IMR-90 (cell line): ENCODE measurements around the gene ARNT2.

Experiments used
- MAFK ChIP-seq: IDR thresholded peaks from 2 replicates; pipeline ENCODE4 v1.6.1; 2012; ENCODE audit warnings: low read depth, low read length, improper control_type of control experiment
- MXI1 ChIP-seq: IDR thresholded peaks from 2 replicates; pipeline ENCODE4 v1.6.1; 2012; ENCODE audit warnings: low read depth, mild to moderate bottlenecking, low read length, moderate library complexity, borderline replicate concordance
- POLR2A ChIP-seq: IDR thresholded peaks from 2 replicates; pipeline ENCODE4 v1.6.1; 2012; ENCODE audit warnings: mild to moderate bottlenecking, low read depth, low read length
- RAD21 ChIP-seq: IDR thresholded peaks from 2 replicates; pipeline ENCODE4 v1.6.1; 2012; ENCODE audit warnings: low read length, improper control_type of control experiment
- RCOR1 ChIP-seq: IDR thresholded peaks from 2 replicates; pipeline ENCODE4 v1.6.1; 2012; ENCODE audit warnings: mild to moderate bottlenecking, low read length, improper control_type of control experiment; ENCODE audit not compliant: insufficient replicate concordance
- SMC3 ChIP-seq: fragments of 150-350 bp; IDR thresholded peaks from 2 replicates; pipeline ENCODE4 v1.6.1; 2016; ENCODE audit warnings: low read depth, mild to moderate bottlenecking, antibody characterized with exemption, low read length, moderate library complexity
- TF ChIP-seq, protein P1 (sequence below): conservative IDR thresholded peaks from 2 replicates; pipeline ENCODE4 v1.5.1; 2012; ENCODE audit warnings: mild to moderate bottlenecking, low read depth, low read length, improper control_type of control experiment
- TF ChIP-seq, protein P2 (sequence below): fragments of 150-350 bp; IDR thresholded peaks from 2 replicates; pipeline ENCODE4 v1.6.1; 2016; ENCODE audit warnings: low read depth, mild to moderate bottlenecking, low read length, moderate library complexity, borderline replicate concordance
- TF ChIP-seq, protein P3 (sequence below): fragments of 150-350 bp; IDR thresholded peaks from 2 replicates; pipeline ENCODE4 v1.6.1; 2017; ENCODE audit warnings: mild to moderate bottlenecking, antibody characterized with exemption, low read length, low read depth

DNA sequence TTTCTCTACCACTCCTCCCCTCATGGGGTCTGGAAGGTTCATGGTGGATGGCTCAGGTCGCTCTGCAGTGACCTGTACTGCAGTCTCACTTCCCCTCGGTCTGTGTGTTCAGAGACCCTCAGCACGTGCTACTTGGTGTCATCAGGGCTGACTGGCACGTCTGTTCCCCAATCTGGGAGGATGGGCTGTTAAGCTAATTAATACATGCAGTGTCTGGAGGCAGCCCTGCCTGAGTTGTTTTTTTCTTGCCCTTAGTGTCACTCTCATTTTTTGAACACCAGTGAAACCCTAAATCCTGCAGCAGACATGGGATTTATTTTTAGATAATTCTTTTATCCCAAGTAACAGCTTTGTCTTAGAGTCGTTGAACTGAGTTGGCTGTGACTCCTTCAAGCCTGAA, 64.6 kb downstream of the ARNT2 start:
- TF ChIP-seq RAD21 = no peak
- no peak for TF ChIP-seq SMC3
- TF ChIP-seq, protein P1, sequence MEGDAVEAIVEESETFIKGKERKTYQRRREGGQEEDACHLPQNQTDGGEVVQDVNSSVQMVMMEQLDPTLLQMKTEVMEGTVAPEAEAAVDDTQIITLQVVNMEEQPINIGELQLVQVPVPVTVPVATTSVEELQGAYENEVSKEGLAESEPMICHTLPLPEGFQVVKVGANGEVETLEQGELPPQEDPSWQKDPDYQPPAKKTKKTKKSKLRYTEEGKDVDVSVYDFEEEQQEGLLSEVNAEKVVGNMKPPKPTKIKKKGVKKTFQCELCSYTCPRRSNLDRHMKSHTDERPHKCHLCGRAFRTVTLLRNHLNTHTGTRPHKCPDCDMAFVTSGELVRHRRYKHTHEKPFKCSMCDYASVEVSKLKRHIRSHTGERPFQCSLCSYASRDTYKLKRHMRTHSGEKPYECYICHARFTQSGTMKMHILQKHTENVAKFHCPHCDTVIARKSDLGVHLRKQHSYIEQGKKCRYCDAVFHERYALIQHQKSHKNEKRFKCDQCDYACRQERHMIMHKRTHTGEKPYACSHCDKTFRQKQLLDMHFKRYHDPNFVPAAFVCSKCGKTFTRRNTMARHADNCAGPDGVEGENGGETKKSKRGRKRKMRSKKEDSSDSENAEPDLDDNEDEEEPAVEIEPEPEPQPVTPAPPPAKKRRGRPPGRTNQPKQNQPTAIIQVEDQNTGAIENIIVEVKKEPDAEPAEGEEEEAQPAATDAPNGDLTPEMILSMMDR = no peak
- TF ChIP-seq MAFK = no peak
- TF ChIP-seq, protein P2, sequence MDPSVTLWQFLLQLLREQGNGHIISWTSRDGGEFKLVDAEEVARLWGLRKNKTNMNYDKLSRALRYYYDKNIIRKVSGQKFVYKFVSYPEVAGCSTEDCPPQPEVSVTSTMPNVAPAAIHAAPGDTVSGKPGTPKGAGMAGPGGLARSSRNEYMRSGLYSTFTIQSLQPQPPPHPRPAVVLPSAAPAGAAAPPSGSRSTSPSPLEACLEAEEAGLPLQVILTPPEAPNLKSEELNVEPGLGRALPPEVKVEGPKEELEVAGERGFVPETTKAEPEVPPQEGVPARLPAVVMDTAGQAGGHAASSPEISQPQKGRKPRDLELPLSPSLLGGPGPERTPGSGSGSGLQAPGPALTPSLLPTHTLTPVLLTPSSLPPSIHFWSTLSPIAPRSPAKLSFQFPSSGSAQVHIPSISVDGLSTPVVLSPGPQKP = no peak
- TF ChIP-seq MXI1 = no peak
- TF ChIP-seq, protein P3, sequence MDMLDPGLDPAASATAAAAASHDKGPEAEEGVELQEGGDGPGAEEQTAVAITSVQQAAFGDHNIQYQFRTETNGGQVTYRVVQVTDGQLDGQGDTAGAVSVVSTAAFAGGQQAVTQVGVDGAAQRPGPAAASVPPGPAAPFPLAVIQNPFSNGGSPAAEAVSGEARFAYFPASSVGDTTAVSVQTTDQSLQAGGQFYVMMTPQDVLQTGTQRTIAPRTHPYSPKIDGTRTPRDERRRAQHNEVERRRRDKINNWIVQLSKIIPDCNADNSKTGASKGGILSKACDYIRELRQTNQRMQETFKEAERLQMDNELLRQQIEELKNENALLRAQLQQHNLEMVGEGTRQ = no peak
- no peak for TF ChIP-seq RCOR1
- TF ChIP-seq POLR2A = no peak
